Left kidney (tissue), 2 donors: Measurements from ENCODE around the gene MAB21L2. TPM values are rescaled to one million over a fixed set of nuclear protein-coding genes. Genes with fewer than 3 reads are reported as not detected.

Experiments
- DNase-seq: peaks from one replicate; pipeline ENCODE4 v3.0.0-alpha.2; 2013
- polyA plus RNA-seq: library from polyadenylated mRNA; unstranded; fragments of 120-200 nt; gene quantifications from one replicate; pipeline ENCODE4 v1.2.1, GENCODE V29; 2013; ENCODE audit not compliant: insufficient read length

The MAB21L2 gene
- polyA plus RNA-seq, 1 donor: not detected

GRCh38 chr4:150600812-150601445, 19.0 kb downstream of the MAB21L2 start:
- no peak for DNase-seq

GRCh38 chr4:150609131-150609530, 27.2 kb downstream of the MAB21L2 start:
- DNase-seq: no peak

GRCh38 chr4:150619042-150619441, 37.1 kb downstream of the MAB21L2 start:
- no peak for DNase-seq

DNA sequence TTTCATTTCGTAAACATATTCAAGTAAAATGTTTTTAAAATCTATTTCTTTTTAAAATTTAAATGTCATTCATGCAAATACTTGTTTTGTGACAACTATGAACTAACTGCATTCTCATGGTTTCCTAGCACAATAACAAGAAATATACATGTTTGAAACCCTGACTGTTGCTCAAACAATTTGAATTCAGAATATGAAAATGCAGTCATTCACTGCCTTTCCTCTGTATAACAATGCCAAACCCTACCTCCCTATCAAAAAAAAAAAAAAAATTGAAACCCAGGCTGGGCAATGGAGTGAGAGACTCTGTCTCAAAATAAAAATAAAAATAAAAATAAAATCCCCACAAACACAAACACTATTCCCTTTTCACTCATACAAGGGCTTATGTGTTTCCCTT, 42.1 kb downstream of the MAB21L2 start:
- no peak for DNase-seq

DNA sequence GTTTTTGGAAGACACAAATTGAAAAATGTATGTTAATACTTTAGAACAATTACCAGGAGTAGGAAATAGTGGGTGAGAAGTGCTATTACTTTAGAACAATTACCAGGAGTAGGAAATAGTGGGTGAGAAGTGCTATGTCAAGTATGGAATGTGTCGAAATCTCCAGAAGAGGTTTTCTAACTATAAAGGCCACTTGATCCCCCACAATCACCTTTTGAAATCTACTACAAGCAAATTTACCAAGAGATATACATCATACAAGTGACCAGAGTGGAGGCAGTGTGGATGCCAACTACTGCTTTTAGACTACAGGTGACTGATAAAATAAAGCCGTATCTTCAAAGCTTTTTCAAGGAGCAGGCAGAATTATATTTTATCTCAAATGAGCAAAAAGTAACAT, 43.1 kb downstream of the MAB21L2 start:
- no peak for DNase-seq

DNA sequence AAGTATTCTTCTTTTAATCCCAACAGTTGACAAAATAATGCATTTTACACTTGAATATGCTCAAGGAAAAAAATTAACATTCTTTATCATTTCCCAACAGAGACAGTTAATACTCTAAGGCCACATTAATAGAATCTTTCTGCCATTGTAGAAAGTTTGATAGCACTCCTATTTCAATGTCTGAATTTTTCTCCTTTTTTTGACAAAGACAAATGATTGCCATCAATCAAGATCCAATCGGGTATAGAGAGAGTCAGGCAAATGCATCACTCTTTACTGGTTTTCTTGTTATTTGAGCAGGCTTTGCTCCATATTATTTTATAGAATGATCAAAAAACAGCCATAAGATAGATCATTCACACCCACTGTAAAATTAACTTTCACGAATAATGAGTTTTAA, 46.1 kb downstream of the MAB21L2 start:
- no peak for DNase-seq

- DNase-seq: no peak
Measured at GRCh38 chr4:150632639-150633038, 50.7 kb downstream of the MAB21L2 start.
